Gastroesophageal sphincter (tissue), 3 donors: ENCODE data around the gene LRP1B.

Source experiments
- CTCF ChIP-seq, 4 experiments: fragments of 200-600 bp in 2 of 4; fragments of 450-650 bp in 2 of 4; sonication (generic) in 1 of 4; IDR thresholded peaks; one replicate each; pipeline ENCODE4 v1.5.1; 2017 to 2019; ENCODE audit warnings: antibody characterized with exemption in 4 of 4, mild to moderate bottlenecking in 2 of 4, moderate library complexity in 2 of 4
- EP300 ChIP-seq: sonication (generic); formaldehyde crosslinking; IDR thresholded peaks from one replicate; pipeline ENCODE4 v1.6.1; 2017; ENCODE audit warnings: antibody characterized with exemption, mild to moderate bottlenecking

GRCh38 chr2:140701726-140702125, 1429.1 kb downstream of the LRP1B start:
- TF ChIP-seq CTCF (IDR thresholded peaks at IDR 0.05): no peak
- TF ChIP-seq EP300: no peak
